GM21825 (cell line): Measurements from ENCODE around the gene OCA2.
"Not testable (repeated sequence)": the region's sequence is repeated elsewhere in the genome, so short reads cannot be mapped to it uniquely, and the experiment has no call there.

Experiments
- ATAC-seq: cut with Tn5 transposase; IDR thresholded peaks from one replicate; pipeline ENCODE4 v1.9.1; 2021; ENCODE audit warnings: mild to moderate bottlenecking, moderate library complexity; ENCODE audit not compliant: unreplicated experiment

Gene OCA2

GRCh38 chr15:27744641-27745040, 354.5 kb downstream of the OCA2 start:
- ATAC-seq: no peak

GRCh38 chr15:27743638-27744037, 355.5 kb downstream of the OCA2 start:
- no peak for ATAC-seq

GRCh38 chr15:27742751-27743477, 356.2 kb downstream of the OCA2 start:
- ATAC-seq: no peak

- no peak for ATAC-seq
Observed at GRCh38 chr15:27741226-27741860, 357.8 kb downstream of the OCA2 start.

GRCh38 chr15:27734785-27735495, 364.2 kb downstream of the OCA2 start:
- no peak for ATAC-seq

- no peak for ATAC-seq
Observed at GRCh38 chr15:27731776-27732175, 367.3 kb downstream of the OCA2 start.

GRCh38 chr15:27730868-27731267, 368.2 kb downstream of the OCA2 start:
- ATAC-seq: no peak

GRCh38 chr15:27725731-27726130, 373.4 kb downstream of the OCA2 start:
- no peak for ATAC-seq

- ATAC-seq: no peak
Observed at GRCh38 chr15:27723821-27724220, 375.3 kb downstream of the OCA2 start.

GRCh38 chr15:27722102-27722501, 377.0 kb downstream of the OCA2 start:
- ATAC-seq: no peak

GRCh38 chr15:27714675-27715074, 384.4 kb downstream of the OCA2 start:
- ATAC-seq: no peak

GRCh38 chr15:27713850-27714249, 385.3 kb downstream of the OCA2 start:
- ATAC-seq: not testable (repeated sequence)

GRCh38 chr15:27707257-27707656, 391.9 kb downstream of the OCA2 start:
- no peak for ATAC-seq

- no peak for ATAC-seq
Observed at GRCh38 chr15:27706300-27706699, 392.8 kb downstream of the OCA2 start.

- ATAC-seq: no peak
Observed at GRCh38 chr15:27705056-27705455, 394.1 kb downstream of the OCA2 start.
